ENCODE measurements around the gene IVD.

IVD gene

DNA sequence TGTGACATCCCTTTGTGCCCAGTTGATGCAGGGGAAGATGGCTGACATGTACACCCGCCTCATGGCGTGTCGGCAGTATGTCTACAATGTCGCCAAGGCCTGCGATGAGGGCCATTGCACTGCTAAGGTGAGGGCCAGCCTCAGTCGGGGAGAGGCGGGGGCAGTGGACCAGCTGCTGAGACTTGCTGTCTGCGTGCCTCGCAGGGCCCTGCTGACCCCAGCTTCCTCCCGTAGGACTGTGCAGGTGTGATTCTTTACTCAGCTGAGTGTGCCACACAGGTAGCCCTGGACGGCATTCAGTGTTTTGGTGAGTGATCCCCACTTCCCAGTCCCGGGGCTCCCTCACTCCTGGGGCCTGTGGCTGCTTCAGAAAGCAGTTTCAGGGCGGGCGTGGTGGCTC lies 10.5 kb downstream of the IVD start:
- DNase-seq: no peak

DNA sequence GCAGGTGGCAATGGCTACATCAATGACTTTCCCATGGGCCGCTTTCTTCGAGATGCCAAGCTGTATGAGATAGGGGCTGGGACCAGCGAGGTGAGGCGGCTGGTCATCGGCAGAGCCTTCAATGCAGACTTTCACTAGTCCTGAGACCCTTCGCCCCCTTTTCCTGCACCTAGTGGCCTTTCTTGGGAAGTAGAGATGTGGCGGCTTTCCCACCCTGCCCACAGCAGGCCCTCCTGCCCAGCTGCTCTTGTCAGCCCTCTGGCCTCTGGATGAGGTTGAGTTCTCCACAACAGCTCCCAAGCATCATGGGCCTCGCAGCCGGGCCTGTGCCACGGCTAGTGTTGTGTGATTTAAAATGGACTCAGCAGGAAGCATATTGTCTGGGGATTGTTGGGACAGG lies 12.5 kb downstream of the IVD start:
- DNase-seq: no peak

DNA sequence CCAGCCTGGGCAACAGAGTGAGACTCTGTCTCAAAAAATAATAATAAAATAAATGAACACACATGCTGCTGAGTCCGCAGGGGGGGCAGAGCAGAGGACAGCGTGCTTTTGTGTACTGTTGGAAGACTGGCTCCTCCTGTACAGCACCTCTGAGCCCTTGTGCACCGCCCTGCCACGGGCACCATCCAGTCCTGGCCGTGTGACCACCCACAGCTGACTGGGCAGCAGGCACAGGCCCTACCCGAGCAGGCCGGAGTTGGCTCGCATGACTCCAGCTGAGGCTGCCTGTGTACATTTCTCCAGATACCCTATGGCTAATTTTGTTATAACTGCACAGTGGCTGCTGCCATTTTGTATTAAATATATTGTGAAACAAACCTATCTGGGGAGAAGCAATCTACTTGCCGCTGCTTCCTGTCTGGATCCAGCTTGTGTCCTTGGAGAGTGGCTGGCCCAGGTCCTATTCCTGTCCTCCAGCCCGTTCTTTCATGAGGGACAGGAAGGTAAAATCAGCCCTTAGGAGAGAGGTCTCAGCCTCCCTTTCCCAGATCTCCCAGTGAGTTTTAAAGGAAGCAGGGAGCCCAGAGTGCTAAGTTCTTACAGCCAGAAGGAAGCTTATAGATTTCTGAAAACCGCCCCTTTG lies 14.6 kb downstream of the IVD start:
- no peak for DNase-seq

DNA sequence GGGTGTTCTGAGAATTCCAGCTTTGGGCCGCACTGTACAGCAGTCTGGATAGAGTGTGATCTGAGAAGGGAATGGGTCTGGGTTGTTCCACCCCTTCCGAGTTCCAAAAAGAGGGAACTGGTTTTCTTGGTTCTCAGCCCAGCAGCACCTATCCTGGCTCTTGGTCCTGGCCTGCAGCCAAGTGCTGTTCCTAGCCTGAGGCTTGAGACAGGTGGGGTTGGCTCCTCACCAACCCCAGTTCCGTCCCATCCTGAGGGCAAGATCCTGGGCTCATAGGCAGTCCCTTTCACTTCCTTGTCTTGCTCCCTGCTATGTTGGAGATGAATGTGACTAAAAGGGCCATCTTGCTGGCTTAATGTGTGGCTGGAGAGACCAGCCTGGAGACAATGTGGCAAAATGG lies 15.2 kb downstream of the IVD start:
- DNase-seq: no peak

DNA sequence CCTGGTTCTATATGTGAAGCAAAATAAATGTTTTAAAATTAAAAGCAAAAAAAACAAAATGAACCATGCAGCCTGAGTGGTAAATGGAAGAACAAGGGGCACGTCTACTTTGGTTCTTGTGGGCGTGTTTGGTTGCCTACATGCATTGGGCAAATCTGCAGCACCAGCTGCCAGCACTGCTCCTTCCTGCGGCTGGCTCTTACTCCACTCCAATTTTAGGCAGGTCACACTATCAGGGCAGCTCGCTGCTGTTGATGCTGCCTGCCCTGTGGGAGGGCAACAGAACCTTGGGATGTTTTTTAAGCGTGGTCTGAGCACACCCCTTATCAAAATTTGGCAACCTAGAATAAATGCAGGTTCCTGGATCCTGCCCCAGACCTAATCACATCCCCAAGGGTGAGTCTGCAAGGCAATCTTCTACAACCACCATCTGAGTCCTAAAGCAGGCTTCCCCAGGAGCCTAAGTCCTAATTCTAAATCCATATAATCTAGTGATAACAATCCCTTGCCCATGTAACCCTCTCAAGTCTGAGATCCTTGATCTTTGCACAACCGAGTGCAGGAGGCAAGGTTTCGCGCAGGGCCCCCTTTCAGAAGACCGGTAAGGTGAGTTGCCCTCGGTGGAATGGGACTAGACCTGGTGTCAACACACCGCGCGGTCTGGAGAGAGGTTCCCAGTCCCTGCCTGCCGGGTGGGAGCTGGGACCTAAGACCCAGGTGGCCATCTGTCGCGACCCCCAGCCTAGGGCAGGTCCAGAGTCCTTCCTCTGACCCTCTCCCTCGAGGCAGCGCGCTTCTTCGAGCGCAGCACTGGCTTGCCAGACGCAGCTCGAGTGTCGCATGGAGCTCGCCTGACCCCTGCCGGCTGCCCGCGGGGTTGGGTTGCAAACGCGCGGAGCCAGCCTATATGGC lies 15.9 kb downstream of the IVD start:
- DNase-seq: no peak

DNA sequence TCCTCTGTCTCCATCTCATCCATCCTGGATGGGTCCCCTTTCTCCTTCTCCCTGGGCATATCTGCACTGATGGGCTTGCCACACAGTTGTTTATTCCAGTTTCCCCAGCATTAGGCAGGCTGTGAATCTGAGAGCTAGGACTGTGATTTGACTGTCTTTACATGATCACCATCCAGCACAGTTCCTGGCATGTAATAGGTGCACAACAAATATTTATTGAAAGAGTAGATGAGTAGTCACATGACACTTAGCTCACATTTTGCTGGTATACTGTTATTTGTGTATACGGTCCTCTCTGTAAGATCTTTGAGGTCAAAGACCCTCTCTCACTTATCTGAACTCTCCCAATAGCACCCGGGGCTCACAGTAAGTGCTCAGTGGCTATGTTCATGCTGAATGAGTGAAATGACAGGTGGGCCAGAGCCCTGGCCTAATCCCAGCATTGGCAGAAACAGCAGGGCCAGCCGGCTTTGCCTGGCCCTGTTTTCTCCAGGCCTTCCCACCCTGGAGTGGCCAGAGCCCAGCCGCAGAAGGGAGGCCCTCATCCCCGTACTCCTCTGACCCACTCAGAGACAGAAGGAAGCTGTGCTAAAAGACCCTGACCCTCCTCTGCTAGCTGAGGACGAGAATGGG lies 19.0 kb downstream of the IVD start:
- DNase-seq: no peak

DNA sequence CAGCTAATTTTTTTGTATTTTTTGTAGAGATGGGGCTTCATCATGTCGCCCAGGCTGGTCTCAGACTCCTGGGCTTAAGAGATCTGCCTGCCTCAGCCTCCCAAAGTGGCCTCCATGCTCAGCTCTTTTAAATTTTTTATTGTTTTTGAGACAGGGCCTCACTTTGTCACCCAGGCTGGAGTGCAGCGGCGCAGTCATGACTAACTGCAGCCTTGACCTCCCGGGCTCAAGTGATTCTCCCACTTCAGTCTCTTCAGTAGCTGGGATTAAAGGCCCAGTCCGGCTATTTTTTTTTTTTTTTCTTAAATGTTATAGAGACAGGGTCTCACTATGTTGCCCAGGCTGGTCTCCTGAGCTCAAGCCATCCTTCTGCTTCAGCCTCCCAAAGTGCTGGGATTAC lies 20.1 kb downstream of the IVD start:
- DNase-seq: no peak

DNA sequence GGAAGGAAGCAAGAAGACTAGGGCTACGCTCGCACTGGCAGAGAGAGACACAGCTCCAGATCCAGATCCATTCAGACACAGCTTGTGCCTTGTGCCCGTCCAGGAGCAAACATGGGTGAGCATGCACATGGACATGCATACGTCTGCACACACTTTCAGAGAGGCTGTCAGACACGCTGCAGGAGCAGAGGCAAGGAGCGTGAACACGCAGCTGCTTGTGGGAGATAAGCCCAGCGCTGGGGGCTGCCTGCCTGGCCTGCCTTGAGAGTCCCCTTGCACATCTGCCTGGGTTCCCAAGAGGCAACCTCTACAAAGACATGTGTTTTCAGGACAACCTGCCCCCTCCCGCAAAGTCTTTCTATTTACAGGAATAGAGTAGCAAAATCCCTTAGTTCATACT lies 21.6 kb downstream of the IVD start:
- no peak for DNase-seq

DNA sequence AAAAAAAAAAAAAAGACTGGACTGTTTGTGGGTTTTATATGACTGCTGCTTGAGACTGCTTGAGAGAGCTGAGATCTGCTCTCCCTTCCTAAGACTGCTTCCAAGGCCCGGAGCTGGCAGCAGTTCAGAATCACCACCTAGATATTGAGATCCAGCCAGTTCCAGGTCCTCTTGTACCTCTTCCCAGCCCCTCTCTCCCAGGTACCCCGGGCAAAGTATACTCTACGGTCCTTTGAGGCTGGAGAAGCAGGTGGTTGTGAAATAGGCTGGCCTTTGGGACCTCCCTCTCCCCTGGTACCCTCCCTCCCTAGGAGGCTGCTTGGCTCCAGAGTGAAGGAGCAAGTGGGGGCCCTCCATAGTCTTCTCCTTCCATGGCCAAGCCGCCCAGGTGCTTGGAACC lies 22.6 kb downstream of the IVD start:
- DNase-seq: no peak

DNA sequence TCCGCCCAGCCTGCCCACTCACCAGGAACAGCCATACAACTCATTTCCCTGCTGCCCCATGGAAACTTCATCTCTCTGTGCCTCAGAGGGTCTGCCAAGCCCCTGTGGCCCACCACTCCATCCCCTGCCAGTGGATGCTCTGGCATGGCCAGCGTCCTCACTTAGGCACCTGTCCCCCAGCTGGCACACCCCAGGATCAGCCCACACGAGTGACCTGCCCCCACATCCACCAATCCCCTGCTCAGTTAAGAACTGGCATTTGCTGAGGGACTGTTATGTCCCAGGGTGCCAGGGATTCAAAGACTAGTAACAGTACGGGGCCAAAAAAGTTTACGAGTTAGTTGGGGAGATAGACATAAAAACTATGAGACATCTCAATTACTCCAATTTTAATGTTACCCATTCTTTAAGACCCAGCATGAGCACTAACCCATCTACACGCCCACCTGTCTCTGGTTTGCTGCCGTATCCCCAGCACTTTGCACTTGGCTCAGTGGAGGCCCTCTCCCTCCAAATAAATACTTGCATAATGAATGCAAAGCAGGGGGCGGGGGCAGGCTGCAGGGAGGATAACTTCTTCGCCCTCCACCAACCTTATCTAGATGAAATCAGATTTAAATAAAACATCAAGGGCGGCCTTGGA lies 23.6 kb downstream of the IVD start:
- DNase-seq: no peak

DNA sequence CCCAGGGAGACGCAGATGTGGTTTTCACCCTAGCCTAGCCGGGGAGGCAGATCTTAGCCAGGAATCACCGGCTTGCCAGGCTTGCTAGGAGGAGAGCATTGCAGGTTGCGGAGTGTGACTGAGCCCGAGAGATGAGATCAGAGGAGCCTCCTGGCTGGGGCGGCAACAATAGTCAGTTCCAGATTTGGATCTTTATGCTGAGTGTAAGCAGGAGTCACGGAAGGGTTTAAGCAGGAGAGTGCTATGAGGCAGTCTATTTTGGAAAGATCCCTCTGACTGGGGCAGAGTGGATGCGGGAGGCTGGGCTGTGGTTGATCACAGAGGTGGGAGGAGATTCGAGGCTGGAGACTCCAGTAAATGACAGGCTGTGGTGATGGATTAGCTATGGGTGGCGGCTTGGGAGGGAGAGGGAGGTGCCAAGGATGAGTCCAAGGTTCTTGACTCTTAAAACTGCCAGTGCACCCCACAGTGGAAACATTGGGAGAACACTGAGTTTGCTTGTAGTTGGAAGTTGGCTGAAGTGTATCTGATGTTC lies 24.7 kb downstream of the IVD start:
- DNase-seq: peak; percentile 56

DNA sequence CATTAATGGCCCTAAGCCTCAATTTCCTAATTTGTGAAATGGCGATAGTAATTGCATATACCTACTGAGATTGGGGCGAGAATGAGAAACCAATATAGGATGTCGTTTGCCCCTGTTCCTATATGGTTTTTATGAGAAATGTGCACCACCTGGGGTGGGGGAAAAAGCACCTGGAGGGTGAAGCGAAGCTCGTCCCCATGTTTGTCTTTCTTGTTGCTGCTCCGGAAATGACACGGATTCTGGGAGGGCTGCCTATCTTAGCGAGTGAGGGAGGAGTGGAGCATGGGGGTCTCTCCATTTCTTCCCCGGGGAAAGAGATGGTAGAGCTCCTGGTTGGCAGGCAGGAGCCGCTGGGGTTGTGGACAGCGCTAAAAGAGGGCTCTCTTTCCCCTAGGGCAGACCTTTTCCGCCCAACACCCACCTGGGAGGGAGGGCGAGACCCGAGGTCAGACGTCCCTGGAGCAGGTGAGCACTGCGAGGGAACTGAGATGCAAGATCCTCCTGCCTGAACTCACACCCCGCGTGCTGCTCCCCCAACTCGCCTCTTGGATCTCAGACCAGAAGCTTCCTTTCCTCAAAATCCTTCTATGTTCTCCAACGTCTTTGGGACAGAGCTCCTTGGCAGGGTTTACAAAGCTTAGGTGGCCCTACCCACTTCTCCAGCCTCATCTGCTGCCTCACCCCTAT lies 29.6 kb downstream of the IVD start:
- no peak for DNase-seq

DNA sequence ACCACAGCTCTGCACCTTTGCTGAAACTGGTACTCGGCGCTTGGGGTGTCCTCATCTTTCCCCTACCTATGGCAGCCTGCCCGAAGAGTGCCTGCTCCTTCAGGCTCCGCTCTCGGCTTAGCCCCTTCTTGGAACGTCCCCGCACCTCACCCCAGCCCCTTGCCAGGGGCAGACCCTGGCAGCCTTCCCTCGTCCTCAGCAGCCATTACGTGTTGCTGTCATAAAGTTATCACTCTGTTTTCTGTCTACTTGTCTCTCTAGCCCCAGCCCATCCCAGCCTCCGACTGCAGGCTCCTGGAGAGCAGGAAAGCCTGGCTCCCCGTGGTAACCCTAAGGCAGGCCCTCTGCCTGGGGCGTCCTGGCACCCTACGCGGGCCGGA lies 30.1 kb downstream of the IVD start:
- no peak for DNase-seq

DNA sequence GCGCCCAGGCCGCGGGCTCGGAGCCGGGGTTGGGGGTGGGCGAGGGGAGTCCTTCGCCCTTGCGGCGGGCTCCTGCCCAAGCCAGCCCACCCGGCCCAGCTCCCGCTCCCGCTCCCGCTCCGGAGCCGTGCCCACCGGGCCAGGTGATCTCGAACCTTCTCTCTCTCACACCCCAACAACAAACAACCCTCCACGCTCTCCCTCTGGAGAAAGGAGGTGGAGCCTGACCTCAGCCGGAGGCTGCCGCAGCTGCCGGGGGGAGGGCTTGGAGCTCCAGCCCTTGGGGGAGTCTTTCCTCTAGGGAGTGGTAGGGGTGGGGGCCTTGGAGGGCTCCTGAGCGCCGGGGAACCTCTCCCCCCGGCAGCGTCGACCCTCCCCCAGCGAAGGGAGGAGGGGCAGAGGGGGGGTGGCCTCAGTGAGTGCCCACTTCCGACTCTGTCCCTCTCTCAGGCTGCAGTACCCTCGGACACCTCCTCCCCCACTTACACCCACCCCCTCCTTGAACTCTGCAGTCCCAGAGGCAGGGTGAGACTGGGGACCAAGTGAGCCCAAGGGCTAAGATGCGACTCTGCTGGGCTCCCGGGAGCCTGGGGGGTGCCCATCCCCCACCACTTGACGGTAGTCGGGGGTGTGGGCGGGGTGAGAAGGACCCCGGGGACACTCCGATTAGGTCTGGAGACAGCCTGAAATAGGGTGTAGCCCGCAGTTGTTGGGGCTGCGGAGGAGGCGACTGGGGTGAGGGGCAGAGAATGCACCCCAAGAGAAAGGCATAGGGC lies 30.7 kb downstream of the IVD start:
- no peak for DNase-seq

DNA sequence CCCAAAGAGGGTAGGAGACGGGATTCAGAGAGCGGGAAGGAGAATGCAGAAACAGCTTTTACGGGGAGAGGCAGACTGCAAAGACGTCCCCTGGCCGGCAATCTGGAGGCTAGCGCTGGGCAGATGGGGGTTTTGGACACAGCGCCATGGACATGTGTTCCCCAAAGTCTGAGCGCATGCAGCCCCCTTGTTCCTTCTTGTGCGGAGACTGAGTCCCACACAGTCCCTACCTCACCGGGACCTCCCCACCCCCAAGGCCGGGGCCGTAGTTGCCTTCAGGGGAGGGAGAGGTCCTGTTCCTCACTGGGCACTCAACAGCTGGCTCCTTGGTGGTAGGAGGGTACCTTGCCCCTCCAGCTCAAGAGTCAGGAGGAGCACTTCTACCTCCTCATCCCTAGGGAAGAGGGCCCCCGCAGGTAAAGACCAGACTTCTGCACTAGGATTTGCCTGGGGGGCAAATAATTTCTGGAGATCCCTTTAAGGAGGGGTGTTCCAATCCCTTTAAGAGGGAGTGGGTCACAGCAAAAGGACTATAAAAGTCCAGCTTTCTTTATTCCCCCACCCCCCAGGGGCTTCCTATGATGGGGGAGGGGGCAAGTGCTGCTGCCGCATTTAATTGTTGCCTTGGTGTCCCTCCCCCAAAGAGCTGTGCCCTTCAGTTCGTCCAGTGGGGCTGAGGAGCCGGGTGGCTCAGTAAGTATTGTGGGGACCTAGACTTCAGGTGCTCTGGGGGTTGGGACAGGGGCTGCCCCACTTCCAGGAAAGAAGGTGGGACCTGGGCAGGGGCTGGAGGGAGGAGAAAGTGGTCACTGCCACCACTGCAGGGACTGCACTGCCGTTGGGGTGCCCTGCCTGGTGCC lies 31.5 kb downstream of the IVD start:
- DNase-seq: no peak

DNA sequence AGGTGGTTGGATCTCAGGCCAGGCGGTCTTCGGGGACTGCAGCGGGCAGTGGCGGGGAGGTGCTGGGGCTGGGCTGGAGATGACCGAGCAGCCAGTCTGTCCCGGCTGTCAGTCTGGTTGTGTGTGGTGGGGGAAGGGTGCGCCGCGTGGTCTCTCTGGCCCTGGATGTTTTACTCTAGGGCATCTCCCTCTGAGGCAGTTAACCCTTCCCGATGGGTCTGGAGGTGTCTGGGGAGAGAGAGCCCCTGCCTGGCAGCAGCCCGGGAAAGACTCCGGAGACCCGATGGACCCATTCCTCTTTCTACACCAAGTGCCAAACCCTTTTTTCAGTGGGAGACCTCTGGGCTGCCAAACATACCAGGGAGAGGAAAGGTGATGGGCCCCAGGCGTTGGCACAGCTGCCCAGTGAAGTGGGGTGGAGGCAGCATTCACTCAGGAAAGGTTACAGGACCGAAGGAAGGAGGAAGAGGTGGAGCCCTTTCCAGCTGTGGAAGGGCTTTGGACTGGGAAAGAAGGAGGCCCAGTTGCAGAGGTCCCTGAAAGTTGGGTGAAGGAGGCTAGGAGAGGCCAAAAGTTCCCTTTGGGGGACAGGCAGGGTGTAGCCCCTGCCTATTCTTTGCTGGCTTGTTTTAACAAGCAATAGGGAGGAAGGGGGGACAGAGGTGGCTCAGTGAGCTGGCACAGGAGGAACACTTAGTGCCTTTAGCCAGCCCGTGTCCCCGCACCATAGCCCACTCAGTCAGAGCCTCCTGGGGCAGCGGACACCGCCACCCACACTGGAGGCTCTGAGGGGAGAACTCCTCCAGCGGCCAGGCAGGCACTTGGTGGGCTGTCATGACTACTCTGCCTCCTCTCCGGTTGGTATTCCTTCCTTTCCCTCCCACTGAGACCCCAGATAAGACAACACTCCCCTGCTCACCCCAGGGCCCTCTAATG lies 32.4 kb downstream of the IVD start:
- DNase-seq: no peak

DNA sequence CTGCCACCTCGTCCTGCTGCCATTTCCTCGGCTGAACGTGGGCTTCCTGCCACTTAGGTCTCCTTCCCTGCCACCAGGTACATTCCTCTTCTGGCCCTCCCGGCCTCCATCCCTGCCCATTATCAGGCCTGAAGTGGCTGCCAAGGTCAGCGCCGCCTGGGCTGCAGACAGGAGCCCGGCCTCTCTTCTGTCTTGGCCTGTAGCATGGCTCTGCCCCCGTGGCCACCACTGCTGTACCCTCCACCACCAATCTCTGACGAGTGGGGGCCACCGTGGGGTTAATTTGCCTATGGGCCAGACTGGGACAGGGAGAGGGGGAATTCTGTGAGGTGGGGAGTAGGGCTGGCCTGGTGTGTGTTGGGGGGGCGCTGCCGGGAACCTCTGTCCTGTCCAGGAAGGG lies 33.1 kb downstream of the IVD start:
- DNase-seq: no peak

DNA sequence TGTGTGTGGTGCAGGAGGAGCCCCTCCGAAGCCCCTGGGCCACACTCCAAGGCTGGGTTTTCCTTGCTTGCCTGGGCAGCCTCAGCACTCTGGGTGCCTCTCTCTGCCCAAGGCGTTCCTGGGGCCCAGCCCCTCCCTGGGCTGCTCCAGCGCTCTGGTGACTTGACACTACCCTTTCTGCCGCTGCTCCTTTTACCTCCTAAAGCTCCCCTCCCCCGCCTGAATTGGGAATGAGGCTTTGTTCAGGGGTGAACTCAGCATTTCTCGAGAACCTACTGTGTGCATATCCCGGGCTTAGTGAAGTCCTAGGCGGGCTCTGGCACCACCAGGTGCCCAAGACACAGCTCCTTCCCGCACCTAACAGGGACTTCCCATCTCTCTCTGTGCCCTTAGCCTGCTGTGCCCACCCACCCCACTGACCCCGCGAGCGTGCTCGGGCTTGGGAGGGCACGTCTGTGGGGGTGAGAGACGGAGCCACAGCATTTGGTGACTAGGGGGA lies 33.9 kb downstream of the IVD start:
- no peak for DNase-seq

DNA sequence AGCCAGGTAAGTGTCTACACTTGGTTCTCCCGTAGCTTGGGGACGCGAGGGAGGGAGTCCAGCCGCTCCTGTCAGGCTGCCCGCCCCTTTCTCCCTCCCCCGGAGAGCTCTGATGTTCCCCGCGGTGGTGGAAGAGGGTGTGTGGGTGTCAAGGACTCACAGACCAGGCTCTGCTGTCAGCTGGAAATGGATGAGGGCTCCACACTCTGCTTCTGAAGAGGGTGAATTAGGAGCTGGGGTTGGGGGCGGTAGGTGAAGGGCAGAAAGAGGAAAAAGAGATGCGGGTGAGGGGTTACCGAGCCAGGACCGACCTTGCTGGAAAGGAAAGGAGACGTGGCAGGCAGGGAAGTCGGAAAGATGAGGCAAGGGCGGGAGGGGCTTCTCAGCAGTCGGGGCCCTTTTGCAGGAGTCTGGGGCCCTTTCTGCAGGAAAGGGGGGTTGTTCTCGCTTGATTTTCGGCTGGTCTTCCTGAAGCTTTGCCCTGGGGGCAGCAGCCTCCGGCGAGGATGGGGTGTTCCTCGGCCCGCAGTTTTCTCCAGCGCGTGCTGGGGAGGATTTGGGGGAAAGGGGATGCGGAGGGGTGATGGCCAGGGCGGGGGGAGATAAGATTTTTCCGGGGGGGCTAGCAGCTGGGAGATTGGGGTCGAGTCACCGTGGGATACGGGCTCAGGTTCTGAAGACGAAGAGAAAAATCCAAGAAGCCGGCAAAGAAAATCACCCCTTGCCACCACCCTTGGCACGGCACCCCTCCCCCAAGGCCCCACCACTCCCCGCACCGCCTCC lies 34.6 kb downstream of the IVD start:
- DNase-seq: no peak

Measured in NCI-H226 (cell line).